ENCODE results near the gene JAG1.

The JAG1 gene

DNA sequence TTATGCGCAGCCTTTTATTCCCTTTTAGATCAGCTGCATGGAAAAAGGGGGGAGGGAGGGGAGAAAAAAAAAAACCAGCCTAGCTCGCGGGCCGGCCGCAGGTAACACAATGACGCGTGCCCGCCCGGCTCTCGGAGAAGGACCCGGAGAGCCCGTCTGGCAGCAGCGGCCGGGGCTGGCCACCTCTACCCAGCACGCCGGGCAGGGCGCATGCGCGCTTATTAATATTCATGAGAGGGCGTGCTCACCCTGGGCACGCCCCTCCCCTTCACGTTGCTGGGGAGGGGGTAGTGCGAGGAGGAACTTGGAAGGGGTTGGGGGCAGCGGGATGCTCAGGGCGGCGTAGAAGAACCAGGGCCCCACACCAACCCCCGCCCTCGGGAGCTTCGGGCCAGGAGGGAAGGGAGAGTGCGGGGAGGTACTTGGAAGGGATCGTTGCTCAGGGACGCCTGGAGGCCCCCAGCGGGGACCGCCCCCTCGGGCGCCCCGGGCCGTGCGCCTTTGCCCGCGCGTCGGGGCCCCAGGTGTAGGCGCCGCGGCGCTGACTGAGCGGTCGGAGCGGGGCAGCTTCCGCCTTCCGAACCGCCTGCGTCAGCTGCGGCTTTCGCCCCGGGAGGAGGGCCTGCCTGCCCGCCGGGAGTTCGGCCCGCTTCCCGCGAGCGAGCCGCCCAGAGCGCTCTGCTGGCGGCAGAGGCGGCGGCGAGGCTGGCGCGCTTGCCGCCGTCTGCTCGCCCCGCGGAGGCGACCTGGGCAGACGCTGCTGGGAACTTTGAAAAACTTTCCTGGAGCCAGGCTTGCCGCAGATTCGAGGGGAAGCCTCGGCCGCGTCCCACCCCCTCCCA, at the start of gene JAG1:
Gene JAG1, minus strand, starts transcription at position 158 of the 842 bp plus-strand sequence. CDS start 469 bp downstream, outside the sequence.
- H3K4me3 ChIP-seq (ENCODE audit: low read depth, low read length): peak within 1 kb of the TSS; percentile 81

DNA sequence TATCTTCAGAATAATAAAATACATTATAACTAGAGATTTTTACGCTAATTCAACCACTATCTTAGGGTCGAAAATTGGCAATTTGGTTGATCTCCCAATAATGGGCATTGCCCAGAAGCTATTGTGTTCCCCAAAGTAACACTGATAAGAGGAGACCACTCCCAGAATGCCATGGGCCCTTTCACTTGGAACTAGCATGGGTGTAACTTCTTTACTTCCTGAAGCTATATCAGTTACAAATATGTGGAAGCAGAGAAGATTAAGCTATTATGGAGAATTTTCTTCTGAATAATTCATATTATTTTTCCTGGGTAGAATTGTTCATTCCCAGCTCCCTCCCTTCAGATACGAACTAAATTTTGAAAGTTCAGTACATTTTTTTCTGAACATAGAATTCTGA, 48.2 kb upstream of the JAG1 start:
- H3K4me3 ChIP-seq (ENCODE audit: low read depth, low read length): no peak overlapping the region
- no peak for DNase-seq (ENCODE audit: low read depth)

More for the DNA sequence above, at the start of gene JAG1:
- DNase-seq (ENCODE audit: low read depth): peak; percentile 89

DNA sequence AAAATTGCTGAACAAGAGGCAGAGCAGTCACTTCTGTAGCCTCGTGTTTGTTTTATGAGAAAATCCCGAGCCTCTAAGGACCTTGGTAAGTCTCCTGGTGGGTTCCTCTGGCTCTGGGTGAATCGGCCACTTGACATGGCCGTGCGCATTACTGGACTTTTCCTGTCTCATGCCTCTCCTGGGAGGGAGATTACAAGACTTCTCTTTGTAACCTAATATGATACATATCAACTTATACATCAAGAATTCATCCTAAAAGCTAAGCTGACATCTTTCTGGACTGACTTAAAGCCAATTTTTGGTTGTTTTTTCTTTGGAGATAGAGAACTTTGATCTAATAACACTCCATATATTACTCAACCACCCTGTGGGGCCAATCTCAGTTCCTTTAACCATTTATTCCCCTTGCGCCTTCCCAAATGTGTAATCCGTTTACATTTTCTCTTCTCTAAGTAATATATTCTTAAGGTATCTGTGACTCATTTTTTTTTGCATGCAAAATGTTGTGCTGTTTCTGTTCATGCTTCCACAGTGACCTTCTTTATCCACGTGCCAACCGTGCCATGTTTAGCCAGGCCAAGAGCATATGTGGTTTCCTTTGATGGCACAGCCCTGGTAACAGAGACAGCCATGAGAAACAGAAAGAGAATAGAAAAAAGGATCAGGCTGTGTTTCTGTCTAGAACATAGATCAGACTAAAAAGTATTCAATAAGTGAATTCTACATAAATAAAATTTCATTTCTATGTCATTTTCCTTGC, 47.5 kb upstream of the JAG1 start:
- no peak overlapping the region for H3K4me3 ChIP-seq (ENCODE audit: low read depth, low read length)
- no peak for DNase-seq (ENCODE audit: low read depth)

DNA sequence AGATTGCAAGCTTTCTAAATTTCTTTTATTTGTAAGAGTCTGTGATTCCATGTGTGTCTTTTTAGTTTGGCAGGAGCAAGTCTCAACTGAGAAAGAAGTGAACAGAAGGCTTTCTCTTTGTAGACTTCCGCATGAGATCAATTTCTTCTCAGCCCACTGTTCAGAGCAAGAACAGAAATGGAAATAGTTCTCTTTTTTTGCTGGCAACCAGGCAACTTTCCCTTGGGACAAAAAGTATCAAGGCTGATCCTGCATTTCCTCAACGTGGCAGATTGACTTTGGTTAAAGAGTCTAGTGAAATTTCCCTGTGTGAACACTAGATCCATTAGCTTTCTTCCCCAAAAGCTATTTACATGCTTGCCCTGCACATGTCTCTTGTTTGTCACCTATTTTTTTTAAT, 46.8 kb upstream of the JAG1 start:
- no peak for DNase-seq (ENCODE audit: low read depth)
- H3K4me3 ChIP-seq (ENCODE audit: low read depth, low read length): no peak overlapping the region

DNA sequence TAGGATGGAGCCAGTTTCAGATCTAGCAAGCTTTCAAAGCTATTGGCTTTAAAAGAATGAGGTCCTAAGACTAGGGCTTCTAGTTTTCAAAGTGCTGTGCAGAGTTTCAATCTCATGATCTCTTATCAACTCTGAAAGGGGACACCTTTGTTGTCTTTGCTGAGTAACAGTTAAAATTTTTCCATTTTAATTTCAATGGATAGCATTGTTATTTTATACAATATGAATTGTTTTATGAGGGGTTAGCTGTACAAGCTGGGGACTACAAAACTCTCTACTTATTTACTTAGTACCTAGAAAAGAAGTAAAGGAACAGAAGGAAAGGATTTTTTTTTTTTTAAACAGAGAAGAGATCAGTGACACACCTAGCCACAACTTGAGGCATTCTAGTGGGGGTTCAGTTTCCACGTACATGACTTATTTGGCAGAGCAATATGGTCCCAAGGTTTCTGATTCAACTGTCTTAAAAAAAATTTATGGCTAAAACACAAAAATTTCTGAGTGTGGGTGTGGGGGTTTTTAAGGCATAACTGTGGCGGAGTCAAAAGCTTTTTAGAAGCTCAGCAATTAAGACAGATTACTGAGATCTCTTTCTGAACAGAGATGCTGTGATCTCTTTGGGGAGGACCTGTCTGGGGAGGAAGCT, 46.1 kb upstream of the JAG1 start:
- no peak for DNase-seq (ENCODE audit: low read depth)
- no peak overlapping the region for H3K4me3 ChIP-seq (ENCODE audit: low read depth, low read length)

DNA sequence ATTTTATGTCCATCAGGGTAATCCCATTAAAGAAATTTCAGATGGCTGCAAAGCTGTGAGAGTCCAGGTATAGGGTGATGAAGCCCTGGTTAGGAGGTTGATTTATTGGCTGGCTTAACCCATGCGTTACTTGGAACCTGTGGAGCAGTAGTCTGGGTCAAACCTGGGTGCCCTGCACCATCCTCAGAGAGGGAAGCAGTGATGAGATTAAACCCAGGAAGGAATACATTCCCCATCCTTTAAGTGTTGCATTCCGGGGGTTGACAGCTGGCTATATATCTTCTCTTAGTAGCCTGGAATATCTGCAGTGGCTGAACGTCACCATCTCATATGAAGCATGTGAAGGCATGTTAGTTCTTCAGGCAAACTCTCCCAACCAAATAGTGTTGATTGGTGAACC, 44.9 kb upstream of the JAG1 start:
- DNase-seq (ENCODE audit: low read depth): no peak
- no peak overlapping the region for H3K4me3 ChIP-seq (ENCODE audit: low read depth, low read length)

DNA sequence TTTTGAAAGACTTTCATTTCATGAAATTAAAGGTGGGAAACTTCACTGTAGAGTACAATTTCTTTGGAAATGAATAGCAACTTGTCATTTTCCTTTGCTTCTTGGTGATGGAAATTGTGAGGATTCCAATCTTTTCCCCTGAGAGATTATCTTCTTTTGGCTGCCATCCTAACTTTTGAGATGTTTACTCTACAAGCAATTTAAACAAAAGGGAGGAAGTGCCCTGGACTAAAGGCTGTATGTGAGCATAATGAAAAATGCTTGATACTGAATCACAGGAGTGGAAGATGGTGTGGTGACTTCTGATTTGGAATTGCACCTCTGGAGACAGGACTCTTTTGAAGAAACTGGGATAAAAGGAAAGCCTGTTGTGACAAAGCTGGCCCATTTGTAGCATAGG, 43.1 kb upstream of the JAG1 start:
- H3K4me3 ChIP-seq (ENCODE audit: low read depth, low read length): no peak overlapping the region
- peak; percentile 59 for DNase-seq (ENCODE audit: low read depth)

DNA sequence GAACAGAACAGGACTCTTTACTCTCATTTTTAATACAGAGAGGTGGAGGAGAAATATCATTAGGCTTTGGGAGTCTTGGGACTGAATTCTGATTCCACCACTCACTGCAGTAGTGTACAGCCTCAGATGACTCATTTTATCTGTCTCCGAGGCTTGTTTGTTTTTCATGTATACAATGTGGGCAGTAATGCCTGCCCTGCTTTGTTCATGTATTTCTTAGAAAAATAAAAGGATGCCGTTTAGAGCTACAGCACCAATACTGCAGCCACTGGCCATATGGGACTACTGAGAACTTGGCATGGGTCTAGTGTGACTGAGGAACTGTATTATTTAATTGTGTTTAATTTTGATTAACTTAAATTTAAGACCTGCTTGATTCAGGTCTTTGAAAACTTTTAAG, 41.2 kb upstream of the JAG1 start:
- peak; percentile 54 for DNase-seq (ENCODE audit: low read depth)
- H3K4me3 ChIP-seq (ENCODE audit: low read depth, low read length): no peak overlapping the region

DNA sequence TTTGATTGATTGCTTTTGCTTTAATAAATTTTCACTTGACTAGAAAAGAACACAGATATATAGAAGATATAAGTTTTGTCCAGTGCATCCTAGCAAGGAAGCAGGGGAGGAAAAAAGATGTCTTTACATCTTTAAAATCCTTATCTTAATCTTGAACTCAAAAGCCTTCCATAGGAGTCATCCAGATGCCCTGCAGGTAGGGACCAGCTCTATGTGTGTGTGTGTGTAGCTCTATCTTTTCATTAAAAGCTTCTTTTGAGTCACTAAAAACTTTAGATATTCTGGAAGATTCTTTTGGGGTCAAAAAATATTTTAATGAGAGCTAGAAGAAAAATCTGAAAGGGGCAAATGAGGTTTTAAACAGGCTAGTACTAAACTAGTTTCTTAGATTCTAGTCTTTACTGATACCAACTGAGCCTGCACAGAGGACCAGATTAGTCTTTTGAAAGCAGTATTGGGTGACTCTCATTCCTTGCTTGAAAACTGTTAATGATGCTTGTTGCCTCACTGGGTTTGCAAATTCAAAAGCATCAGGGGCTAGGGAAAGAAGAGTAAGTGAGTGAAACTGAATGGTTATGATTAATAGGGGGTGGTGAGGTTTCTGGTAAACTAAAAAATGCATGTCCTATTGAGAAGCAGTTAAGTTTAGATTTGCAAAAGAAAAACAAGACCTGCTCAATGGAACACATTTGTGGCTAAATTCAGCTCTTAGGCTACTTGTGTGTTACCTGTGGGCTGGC, 40.6 kb upstream of the JAG1 start:
- DNase-seq (ENCODE audit: low read depth): no peak
- no peak overlapping the region for H3K4me3 ChIP-seq (ENCODE audit: low read depth, low read length)

DNA sequence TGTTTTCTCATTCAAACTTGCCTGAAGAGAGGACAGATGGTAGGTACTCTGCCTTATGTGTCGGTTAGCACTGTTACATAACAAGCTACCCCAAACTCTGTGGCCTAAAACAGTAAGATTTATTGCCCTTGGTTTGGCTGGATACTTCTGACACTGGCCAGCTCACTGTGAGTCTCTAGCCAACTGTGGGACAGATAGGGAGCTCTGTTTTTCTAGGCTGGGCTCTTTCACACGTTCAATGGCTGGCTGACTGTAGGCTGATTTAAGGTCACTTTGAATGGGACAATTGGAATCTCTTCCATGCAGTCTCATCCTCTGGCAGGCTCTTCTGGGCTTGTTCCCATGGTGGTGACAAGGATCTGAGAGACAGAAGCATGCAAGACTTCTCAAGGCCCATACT, 39.4 kb upstream of the JAG1 start:
- no peak overlapping the region for H3K4me3 ChIP-seq (ENCODE audit: low read depth, low read length)
- no peak for DNase-seq (ENCODE audit: low read depth)

DNA sequence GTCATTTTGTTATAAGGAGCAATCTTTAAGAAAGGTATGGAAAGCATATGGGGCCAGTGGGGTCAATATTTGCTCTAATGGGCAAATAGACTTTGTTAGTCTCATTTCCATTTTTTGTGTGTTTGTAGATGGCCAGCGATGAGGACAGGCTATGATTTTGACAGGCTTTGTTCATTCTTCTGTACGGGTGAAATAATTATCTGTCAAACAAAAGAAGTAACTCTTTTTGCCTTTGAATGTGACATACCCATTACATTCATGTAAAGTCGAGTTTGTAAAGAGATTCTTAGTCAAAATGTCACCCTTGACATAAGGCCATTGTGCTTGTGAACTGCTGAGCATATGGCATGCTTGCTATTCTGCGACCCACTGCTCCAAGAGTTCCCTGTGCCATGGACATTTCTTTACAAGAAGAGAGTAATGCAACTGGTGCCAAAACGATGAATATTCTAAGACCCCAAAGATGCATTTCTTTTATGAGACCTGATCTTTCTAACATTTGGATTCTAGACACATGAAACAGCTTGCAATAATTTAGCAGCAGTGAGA, 38.2 kb upstream of the JAG1 start:
- no peak for DNase-seq (ENCODE audit: low read depth)
- no peak overlapping the region for H3K4me3 ChIP-seq (ENCODE audit: low read depth, low read length)

DNA sequence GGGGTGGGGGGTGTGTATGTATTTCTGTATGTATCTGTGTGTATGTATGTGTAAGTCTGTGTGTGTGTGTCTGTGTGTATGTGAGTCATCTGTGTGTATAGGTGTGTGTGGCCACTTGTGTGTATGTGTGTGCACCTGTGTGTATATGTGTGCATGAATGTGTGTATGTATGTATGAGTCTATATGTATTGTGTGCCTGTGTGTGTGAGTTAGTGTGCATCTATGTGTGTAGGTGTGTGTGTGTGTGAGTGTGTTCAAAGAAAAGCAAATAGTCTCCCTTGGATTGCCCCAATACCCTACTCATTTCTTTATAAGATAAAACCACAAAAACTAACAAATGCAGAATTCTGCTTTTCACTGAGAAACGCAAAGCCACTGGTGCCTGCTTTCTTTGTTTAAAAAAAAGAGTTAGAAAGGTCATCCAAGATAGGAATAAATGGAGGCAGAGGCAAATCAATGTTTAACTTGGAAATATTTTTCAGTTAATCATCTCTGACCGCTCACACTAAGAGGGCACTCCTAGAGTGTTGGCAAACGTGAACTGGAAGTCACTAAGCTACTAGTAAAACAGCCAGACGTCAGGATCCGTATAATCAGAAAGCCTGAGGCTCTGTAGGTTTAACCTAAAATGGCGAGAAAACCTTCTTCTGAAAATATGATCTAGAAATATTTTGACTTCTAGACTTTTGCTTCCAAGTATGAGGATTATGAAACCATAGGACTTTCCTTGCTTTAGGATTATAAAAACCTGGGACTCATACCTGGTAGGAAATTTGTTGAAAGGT, 37.4 kb upstream of the JAG1 start:
- H3K4me3 ChIP-seq (ENCODE audit: low read depth, low read length): no peak overlapping the region
- DNase-seq (ENCODE audit: low read depth): no peak

DNA sequence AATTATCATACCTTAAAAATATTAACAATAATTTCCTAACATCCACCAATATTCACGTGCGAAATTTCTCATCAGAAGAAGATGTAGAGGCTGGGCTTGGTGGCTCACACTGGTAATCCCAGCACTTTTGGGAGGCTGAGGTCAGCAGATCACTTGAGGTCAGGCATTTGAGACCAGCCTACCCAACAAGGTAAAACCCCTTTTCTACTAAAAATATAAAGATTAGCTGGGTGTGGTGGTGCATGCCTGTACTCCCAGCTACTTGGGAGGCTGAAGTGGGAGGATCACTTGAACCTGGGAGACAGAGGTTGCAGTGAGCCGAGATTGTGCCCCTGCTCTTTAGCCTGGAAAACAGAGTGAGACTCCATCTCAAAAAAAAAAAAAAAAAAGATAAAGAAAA, 36.1 kb upstream of the JAG1 start:
- H3K4me3 ChIP-seq (ENCODE audit: low read depth, low read length): no peak overlapping the region
- no peak for DNase-seq (ENCODE audit: low read depth)

DNA sequence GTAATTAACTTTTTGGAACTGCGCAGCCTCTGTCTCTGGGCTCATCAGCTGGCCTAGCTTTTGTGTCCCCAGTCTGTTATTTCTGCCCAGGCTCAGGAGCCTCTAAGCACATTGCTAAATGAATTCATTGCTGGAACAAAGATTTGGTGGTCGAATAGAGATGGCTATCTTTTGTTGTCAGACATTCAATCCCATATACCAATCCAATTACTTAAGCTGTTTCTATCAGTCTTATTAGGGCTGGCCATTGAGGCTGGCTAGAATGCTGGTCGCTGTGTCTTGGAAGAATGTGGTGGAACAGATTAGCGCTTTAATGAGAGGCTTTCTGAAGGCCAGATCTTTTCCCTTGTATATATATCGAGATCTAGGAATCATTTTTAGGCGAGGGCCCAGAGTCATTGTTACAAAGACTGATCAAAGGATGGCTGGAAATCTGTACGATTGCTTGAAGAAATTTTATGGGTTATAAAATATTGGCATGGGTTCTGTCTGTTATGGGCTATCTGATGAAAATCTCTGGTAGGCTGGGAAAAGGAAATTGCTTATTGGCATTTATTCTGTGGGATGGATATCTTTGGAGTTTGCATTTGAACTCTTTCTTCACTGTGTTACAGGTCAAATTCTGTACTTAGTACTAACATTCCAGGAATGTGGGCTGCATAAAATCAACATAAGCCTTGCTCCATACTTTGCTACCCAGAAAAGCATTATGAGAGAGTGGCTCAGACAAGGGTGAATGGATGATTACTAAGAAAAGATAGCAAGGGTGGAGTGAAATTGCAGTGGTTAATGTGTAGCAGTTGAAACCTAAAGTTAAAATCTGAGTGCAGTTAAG, 34.8 kb upstream of the JAG1 start:
- peak; percentile 84 for DNase-seq (ENCODE audit: low read depth)
- H3K4me3 ChIP-seq (ENCODE audit: low read depth, low read length): no peak overlapping the region

DNA sequence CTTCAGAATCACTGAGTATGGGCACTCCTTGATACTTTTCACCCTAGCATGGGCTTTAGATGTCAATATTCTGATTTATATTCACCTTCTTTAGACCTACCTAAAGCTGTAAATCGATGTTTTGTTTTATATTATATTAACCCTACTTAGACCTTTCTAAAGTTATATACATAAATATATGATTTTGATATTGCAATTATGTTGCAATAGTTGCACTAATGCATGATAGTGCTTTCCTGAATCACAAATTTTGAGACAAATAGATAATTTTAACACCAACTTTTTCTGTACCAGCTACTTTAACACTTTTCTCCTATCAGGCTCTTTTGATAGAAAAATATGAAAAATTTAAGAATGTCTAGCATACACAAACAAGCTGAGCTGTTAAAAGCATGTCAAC, 34.0 kb upstream of the JAG1 start:
- no peak overlapping the region for H3K4me3 ChIP-seq (ENCODE audit: low read depth, low read length)
- no peak for DNase-seq (ENCODE audit: low read depth)

DNA sequence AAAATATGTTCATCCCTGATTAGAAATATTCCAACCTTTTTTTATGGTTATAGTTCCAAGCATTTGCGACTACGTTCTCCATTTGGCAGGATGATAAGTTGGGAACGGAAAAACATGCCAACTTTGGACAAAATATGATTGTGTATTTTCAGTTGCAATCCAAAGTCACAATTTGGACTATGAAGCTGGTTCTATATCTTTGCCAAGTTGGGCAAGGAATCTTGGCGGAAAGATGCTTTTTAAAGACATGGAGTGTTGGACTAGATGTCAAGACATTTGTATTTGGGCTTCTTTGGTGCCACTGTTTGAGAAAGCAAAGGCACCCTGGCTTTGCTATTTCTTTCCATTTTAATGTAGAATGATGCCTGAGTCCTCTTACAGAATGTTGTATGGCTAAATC, 33.3 kb upstream of the JAG1 start:
- no peak for DNase-seq (ENCODE audit: low read depth)
- no peak overlapping the region for H3K4me3 ChIP-seq (ENCODE audit: low read depth, low read length)

DNA sequence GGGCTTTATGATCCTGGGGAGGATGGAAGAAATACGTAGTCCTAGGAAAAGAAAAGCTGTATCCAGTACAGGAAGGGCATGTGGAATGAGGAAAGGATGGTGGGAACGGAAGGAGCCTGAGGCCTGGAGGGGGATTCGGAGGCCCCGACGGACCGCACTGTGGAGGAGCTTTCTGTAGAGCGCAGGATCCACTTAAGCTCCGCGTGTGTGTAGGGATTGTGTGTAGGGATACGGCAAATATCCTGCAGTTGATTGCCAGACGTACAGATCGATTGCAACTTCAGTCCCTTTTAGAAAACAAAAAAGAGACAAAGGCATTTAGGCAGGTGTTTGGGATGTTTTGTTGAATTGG, 32.6 kb upstream of the JAG1 start:
- no peak for DNase-seq (ENCODE audit: low read depth)
- H3K4me3 ChIP-seq (ENCODE audit: low read depth, low read length): no peak overlapping the region
